GM12891 (cell line): ENCODE measurements around the gene RAD9A.

Experiments
- POLR2A ChIP-seq: IDR thresholded peaks from 2 replicates; pipeline ENCODE4 v1.6.1; 2011; ENCODE audit warnings: low read depth, low read length, control low read depth
- POLR2AphosphoS5 ChIP-seq: IDR thresholded peaks from 2 replicates; pipeline ENCODE4 v1.6.1; 2011; ENCODE audit warnings: low read depth, low read length, control low read depth
- POU2F2 ChIP-seq: IDR thresholded peaks from 2 replicates; pipeline ENCODE4 v1.6.1; 2011; ENCODE audit warnings: low read depth, mild to moderate bottlenecking, control low read depth, low read length, moderate library complexity
- SPI1 ChIP-seq: IDR thresholded peaks from 2 replicates; pipeline ENCODE4 v1.6.1; 2011; ENCODE audit warnings: low read depth, low read length, control low read depth

DNA sequence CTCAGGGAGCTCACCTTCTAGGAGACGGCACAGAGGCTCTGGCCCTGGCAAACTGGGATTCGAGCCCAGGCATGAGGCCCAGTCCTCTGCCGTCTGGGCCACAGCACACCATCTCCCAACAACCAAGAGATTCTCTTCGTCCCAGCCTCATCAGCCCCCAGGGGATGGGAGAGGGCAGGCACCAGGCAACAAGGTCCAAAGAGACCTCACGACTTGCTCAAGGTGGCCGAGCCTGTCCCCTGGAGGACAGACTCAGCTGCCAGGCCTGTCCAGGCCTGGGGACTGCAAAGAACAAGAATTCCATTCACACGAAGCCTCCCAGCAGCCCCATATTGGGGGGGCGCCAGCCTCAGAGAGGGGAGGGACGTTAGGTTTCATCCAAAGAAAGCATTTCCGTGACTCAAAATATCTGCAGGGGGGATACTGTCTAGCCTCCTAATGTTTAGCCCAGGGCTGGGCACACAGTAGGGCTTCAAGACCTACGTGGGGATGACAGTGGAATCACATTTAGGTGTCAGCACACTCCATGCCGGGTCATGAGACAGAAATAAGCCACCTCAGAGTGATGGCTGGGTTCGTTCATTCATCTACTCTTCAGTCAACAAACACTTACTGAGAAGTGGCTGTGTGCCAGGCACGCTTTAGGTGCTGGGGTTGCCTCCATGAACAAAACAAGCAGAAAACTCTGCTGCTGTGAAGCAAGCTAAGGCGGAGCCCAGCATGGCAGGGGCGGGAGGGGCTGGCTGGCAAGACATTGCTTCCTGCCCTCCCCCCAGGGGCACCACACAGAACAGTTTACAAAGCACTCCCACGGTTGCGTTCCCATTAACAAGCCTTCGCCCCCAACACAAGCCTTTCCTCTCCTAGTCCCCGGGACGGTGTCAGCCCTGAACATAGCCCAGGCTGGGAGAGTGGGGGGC, 24.9 kb downstream of the RAD9A start:
- TF ChIP-seq SPI1 (no peak), POLR2A (no peak), POU2F2 (no peak), POLR2AphosphoS5 (no peak)
